Tibial nerve (tissue), 4 donors: ENCODE results near the gene PKP4.

Experiments used
- CTCF ChIP-seq, 5 experiments: fragments of 200-600 bp in 3 of 5; fragments of 450-650 bp in 2 of 5; sonication (generic) in 3 of 5; IDR thresholded peaks; one replicate each; pipeline ENCODE4 v1.5.1; 2016 to 2019; ENCODE audit warnings: antibody characterized with exemption in 5 of 5, mild to moderate bottlenecking in 3 of 5, moderate library complexity in 2 of 5
- EP300 ChIP-seq, 2 donors: sonication (generic); formaldehyde crosslinking; IDR thresholded peaks; one replicate each; pipeline ENCODE4 v1.6.1; 2017; ENCODE audit warnings: antibody characterized with exemption in 2 of 2, mild to moderate bottlenecking in 1 of 2
- POLR2A ChIP-seq, 2 donors: fragments of 450-650 bp; IDR thresholded peaks; one replicate each; pipeline ENCODE4 v1.6.1; 2017; ENCODE audit warnings: antibody characterized with exemption in 2 of 2, mild to moderate bottlenecking in 2 of 2, moderate library complexity in 2 of 2

GRCh38 chr2:158624961-158625360 lies 168.2 kb downstream of the PKP4 start:
- no peak for TF ChIP-seq CTCF (IDR thresholded peaks at IDR 0.05)
- no peak for TF ChIP-seq POLR2A (IDR thresholded peaks at IDR 0.05)
- no peak for TF ChIP-seq EP300 (IDR thresholded peaks at IDR 0.05)
